IMR-90 (cell line): Measurements from ENCODE around the gene COA1. TPM values are rescaled to one million over a fixed set of nuclear protein-coding genes. Genes with fewer than 3 reads are reported as not detected.

Experiments used
- ATAC-seq: fragments of 200-7000 bp; cut with Tn5 transposase; 2 replicates; pipeline ENCODE4 v1.9.1; 2020; ENCODE audit warnings: low read depth, mild to moderate bottlenecking, moderate library complexity
- BruUV-seq: library from RNA; stranded (reverse); fragments of 400-500 nt; replicated peaks from 2 replicates; lab custom pipeline; 2021; lab: Mats Ljungman, UMichigan
- CTCF ChIA-PET: fragments of 300-600 bp; formaldehyde crosslinking; extraction: SDS; loops from one replicate; lab custom pipeline; 2021; ENCODE audit warnings: antibody characterized with exemption; lab: Yijun Ruan, JAX
- POLR2A ChIA-PET: fragments of 300-600 bp; sonication (Branson Sonifier 250); formaldehyde crosslinking; loops from one replicate; lab custom pipeline; 2022; ENCODE audit warnings: antibody characterized with exemption; ENCODE audit not compliant: unreplicated experiment; lab: Charles Lee
- DNase-seq: peaks from one replicate; pipeline ENCODE4 v3.0.0; 2013
- H2AFZ ChIP-seq: replicated peaks from 2 replicates; pipeline ENCODE3; 2013; ENCODE audit warnings: low read length, mild to moderate bottlenecking; ENCODE audit not compliant: poor library complexity
- H2AK5ac ChIP-seq: 2 replicates; pipeline ENCODE4 v1.6.1; 2013; ENCODE audit warnings: low read depth, low read length, inconsistent platforms
- H2AK9ac ChIP-seq: replicated peaks from 2 replicates; pipeline ENCODE3; 2013; ENCODE audit warnings: mild to moderate bottlenecking, low read depth, low read length, moderate library complexity; ENCODE audit not compliant: poor library complexity
- H2BK120ac ChIP-seq: 2 replicates; pipeline ENCODE4 v1.6.1; 2013; ENCODE audit warnings: low read depth, low read length, inconsistent platforms
- H2BK15ac ChIP-seq: 3 replicates; pipeline ENCODE4 v1.6.1; 2013; ENCODE audit warnings: low read depth, low read length, inconsistent platforms
- H2BK20ac ChIP-seq: 2 replicates; pipeline ENCODE4 v1.6.1; 2013; ENCODE audit warnings: low read depth, mild to moderate bottlenecking, inconsistent platforms, low read length, moderate library complexity
- H2BK5ac ChIP-seq: 2 replicates; pipeline ENCODE4 v1.6.1; 2013; ENCODE audit warnings: mild to moderate bottlenecking, low read depth, low read length, inconsistent platforms; ENCODE audit not compliant: poor library complexity, severe bottlenecking
- H3K14ac ChIP-seq: replicated peaks from 2 replicates; pipeline ENCODE4 v1.6.1; 2013; ENCODE audit warnings: low read depth, low read length, inconsistent platforms
- H3K18ac ChIP-seq: 2 replicates; pipeline ENCODE4 v1.6.1; 2013; ENCODE audit warnings: low read depth, low read length, control low read depth
- H3K23ac ChIP-seq: 2 replicates; pipeline ENCODE4 v1.6.1; 2013; ENCODE audit warnings: low read depth, low read length, inconsistent platforms
- H3K27ac ChIP-seq: 2 replicates; pipeline ENCODE4 v1.5.1; 2013; ENCODE audit warnings: mild to moderate bottlenecking, control low read depth, low read length; ENCODE audit not compliant: insufficient read depth
- H3K27me3 ChIP-seq: 2 replicates; pipeline ENCODE4 v1.6.1; 2013; ENCODE audit warnings: low read length; ENCODE audit not compliant: control insufficient read depth, insufficient read depth
- H3K36me3 ChIP-seq: 2 replicates; pipeline ENCODE4 v1.6.1; 2013; ENCODE audit warnings: low read length, mixed read lengths; ENCODE audit not compliant: control insufficient read depth, insufficient read depth
- H3K4ac ChIP-seq: 2 replicates; pipeline ENCODE4 v1.6.1; 2013; ENCODE audit warnings: low read depth, low read length, inconsistent platforms
- H3K4me1 ChIP-seq: 2 replicates; pipeline ENCODE4 v1.6.1; 2013; ENCODE audit warnings: low read length, mixed read lengths; ENCODE audit not compliant: control insufficient read depth, insufficient read depth
- H3K4me2 ChIP-seq: 2 replicates; pipeline ENCODE4 v1.6.1; 2013; ENCODE audit warnings: low read depth, mild to moderate bottlenecking, control low read depth, low read length, moderate library complexity
- H3K4me3 ChIP-seq: 2 replicates; pipeline ENCODE4 v1.5.1; 2013; ENCODE audit warnings: low read depth, mild to moderate bottlenecking, control low read depth, low read length, moderate library complexity; ENCODE audit not compliant: insufficient read depth
- H3K56ac ChIP-seq: 2 replicates; pipeline ENCODE4 v1.6.1; 2013; ENCODE audit warnings: low read length, inconsistent platforms; ENCODE audit not compliant: insufficient read depth; ENCODE audit errors: extremely low read depth
- H3K79me1 ChIP-seq, 2 experiments: 2 replicates each; pipeline ENCODE4 v1.6.1; 2013; ENCODE audit warnings: low read length in 2 of 2, inconsistent platforms in 1 of 2, low read depth in 1 of 2
- H3K9ac ChIP-seq: 2 replicates; pipeline ENCODE4 v1.6.1; 2013; ENCODE audit warnings: low read depth, low read length, control low read depth
- H3K9me1 ChIP-seq: 2 replicates; pipeline ENCODE4 v1.6.1; 2013; ENCODE audit warnings: low read length, inconsistent platforms; ENCODE audit not compliant: insufficient read depth
- H3K9me3 ChIP-seq: 2 replicates; pipeline ENCODE4 v1.6.1; 2013; ENCODE audit warnings: low read length; ENCODE audit not compliant: control insufficient read depth, insufficient read depth
- H4K20me1 ChIP-seq: 2 replicates; pipeline ENCODE4 v1.6.1; 2013; ENCODE audit warnings: low read length, inconsistent platforms; ENCODE audit not compliant: insufficient read depth
- H4K5ac ChIP-seq: 2 replicates; pipeline ENCODE4 v1.6.1; 2013; ENCODE audit warnings: mild to moderate bottlenecking, low read depth, low read length, control low read depth
- H4K8ac ChIP-seq, 2 experiments: 2 replicates each; pipeline ENCODE4 v1.6.1; 2013; ENCODE audit warnings: low read depth in 2 of 2, low read length in 2 of 2, control low read depth in 1 of 2, inconsistent platforms in 1 of 2
- H4K91ac ChIP-seq: 2 replicates; pipeline ENCODE4 v1.6.1; 2013; ENCODE audit warnings: low read depth, low read length, inconsistent platforms; ENCODE audit not compliant: insufficient read depth
- CEBPB ChIP-seq: IDR thresholded peaks from 2 replicates; pipeline ENCODE4 v1.6.1; 2012; ENCODE audit warnings: low read depth, low read length, improper control_type of control experiment
- ELK1 ChIP-seq: fragments of 150-350 bp; IDR thresholded peaks from 2 replicates; pipeline ENCODE4 v1.6.1; 2016; ENCODE audit warnings: low read depth, mild to moderate bottlenecking, low read length, moderate library complexity, borderline replicate concordance
- FOS ChIP-seq: fragments of 150-350 bp; IDR thresholded peaks from 2 replicates; pipeline ENCODE4 v1.6.1; 2016; ENCODE audit warnings: low read depth, low read length
- NFE2L2 ChIP-seq: fragments of 150-350 bp; IDR thresholded peaks from 2 replicates; pipeline ENCODE4 v1.6.1; 2016; ENCODE audit warnings: low read depth, mild to moderate bottlenecking, low read length
- POLR2A ChIP-seq: IDR thresholded peaks from 2 replicates; pipeline ENCODE4 v1.6.1; 2012; ENCODE audit warnings: mild to moderate bottlenecking, low read depth, low read length
- RCOR1 ChIP-seq: IDR thresholded peaks from 2 replicates; pipeline ENCODE4 v1.6.1; 2012; ENCODE audit warnings: mild to moderate bottlenecking, low read length, improper control_type of control experiment; ENCODE audit not compliant: insufficient replicate concordance
- RFX5 ChIP-seq: IDR thresholded peaks from 2 replicates; pipeline ENCODE4 v1.8.0; 2012; ENCODE audit warnings: low read depth, mild to moderate bottlenecking, low read length, moderate library complexity
- whole genome bisulfite sequencing, 2 experiments: methylation state at CpG; one replicate each; pipeline versions ENCODE4 v1.1.5 to v1.1.7; 2013; ENCODE audit warnings: missing lambda C conversion rate in 2 of 2; ENCODE audit not compliant: insufficient read length in 1 of 2; ENCODE audit errors: extremely low coverage in 2 of 2; 5-methylcytosine and 5-hydroxymethylcytosine counted together
- dilution Hi-C: fragments of 300-500 bp; cut with HindIII; formaldehyde crosslinking; loops from one replicate; pipeline ENCODE4 v1.14.3; 2018; ENCODE audit warnings: low sequenced_read_pairs; ENCODE audit not compliant: unreplicated experiment
- in situ Hi-C: fragments of 300-500 bp; cut with MboI; formaldehyde crosslinking; loops from 3 replicates; pipeline ENCODE4 v1.14.3; 2019; ENCODE audit warnings: low sequenced_read_pairs, inconsistent platforms, mixed read lengths
- intact Hi-C: fragments of 100-400 bp; cut with micrococcal nuclease; formaldehyde crosslinking; loops from 2 replicates; pipeline ENCODE4 v1.10.0; 2022
- polyA plus RNA-seq, 3 experiments: library from polyadenylated mRNA; depleted of rRNA; stranded (reverse); fragments of >200 nt; gene quantifications; 2 replicates each; pipeline ENCODE4 v1.2.3, GENCODE V29; 2012; ENCODE audit warnings: low replicate concordance in 1 of 3
- total RNA-seq: library from RNA; depleted of rRNA; stranded (reverse); fragments of >200 nt; gene quantifications from 2 replicates; pipeline ENCODE4 v1.2.3, GENCODE V29; 2012

COA1 gene
- total and polyA plus RNA-seq, 2 of the 4 experiments (the other 2 are of a cell fraction), result 34.2 to 59.5 TPM

- no peak for ATAC-seq
- H4K5ac ChIP-seq, result no peak overlapping the region
Observed at GRCh38 chr7:43747328-43748105, 18.2 kb upstream of the COA1 start.

More at GRCh38 chr7:43747328-43748105, 18.2 kb upstream of the COA1 start:
- DNase-seq, result no peak
- no peak overlapping the region for H4K8ac ChIP-seq
- no peak overlapping the region for H3K14ac ChIP-seq
- no peak overlapping the region for H2BK5ac ChIP-seq
- no CpG with 5 or more reads among the region's 9 CpGs for WGBS, 2 experiments
- H3K18ac ChIP-seq, result no peak overlapping the region
- no peak overlapping the region for H2BK20ac ChIP-seq
- H2BK120ac ChIP-seq, result no peak overlapping the region
- intact Hi-C loops, result no loop called here
- no peaks in the 10 kb centered on the region for H3K9me3 ChIP-seq
- no peak overlapping the region for H3K27ac ChIP-seq
- H2AK9ac ChIP-seq, result no peak overlapping the region
- no peak overlapping the region for H2AK5ac ChIP-seq
- CTCF ChIA-PET, result interaction anchor here (1.3 kb wide), 1 partner anchor 11 kb away, joined by 3 read pairs; no protein-coding TSS in a partner anchor
- TF ChIP-seq FOS (no peak), RCOR1 (no peak), ELK1 (no peak), POLR2A (no peak), RFX5 (no peak), CEBPB (no peak), NFE2L2 (no peak)
- no peaks in the 10 kb centered on the region for H3K79me1 ChIP-seq
- no peak overlapping the region for H3K23ac ChIP-seq
- H3K9me1 ChIP-seq, result no peaks in the 10 kb centered on the region
- POLR2A ChIA-PET, result no interaction called here
- no peak overlapping the region for H3K9ac ChIP-seq
- H3K4me1 ChIP-seq, result peaks cover 4% of the 10 kb centered on the region; the same call in 1 of the 2 replicates
- dilution Hi-C loops, result no loop called here
- no peak overlapping the region for H3K4me2 ChIP-seq
- H3K4ac ChIP-seq, result no peak overlapping the region
- no TSS peak for BruUV-seq
- in situ Hi-C loops, result no loop called here
- no peaks in the 10 kb centered on the region for H3K36me3 ChIP-seq
- H4K91ac ChIP-seq, result no peak overlapping the region
- no peak overlapping the region for H2BK15ac ChIP-seq
- no peak overlapping the region for H2AFZ ChIP-seq
- H3K4me3 ChIP-seq, result no peak overlapping the region
- H3K27me3 ChIP-seq, result peaks cover 17% of the 10 kb centered on the region
- H4K20me1 ChIP-seq, result no peaks in the 10 kb centered on the region
- no peak overlapping the region for H3K56ac ChIP-seq
